Measurements from ENCODE around the gene TRMT1. TPM values are rescaled to one million over a fixed set of nuclear protein-coding genes. Genes with fewer than 3 reads are reported as not detected.

TRMT1 gene
- total and polyA plus RNA-seq, 7 donors: 31.6 to 87.1 (median 42.3) TPM

- intact Hi-C loops (cut with DNase I): no loop called here
- WGBS, 3 donors: 90 to 94% (median 94%) methylated on average over 3 of the region's 3 CpGs
Observed at GRCh38 chr19:13130886-13131490, 14.4 kb upstream of the TRMT1 start.

GRCh38 chr19:13129384-13129783 is 12.8 kb upstream of the TRMT1 start:
- DNase-seq: no peak
- no peaks in the 10 kb centered on the region for H3K4me1 ChIP-seq
- 93 to 98% (median 94%) methylated on average over 9 of the region's 9 CpGs for whole genome bisulfite sequencing, 3 donors
- H3K36me3 ChIP-seq (ENCODE audit: insufficient read depth in 1 of 2, low read depth in 1 of 2): peaks cover 0 to 4% of the 10 kb centered on the region in 2 donors
- no peak overlapping the region for H3K27ac ChIP-seq
- intact Hi-C loops (cut with DNase I): no loop called here
- no peak for ATAC-seq
- no peak for TF ChIP-seq CTCF (IDR thresholded peaks at IDR 0.05)
- no peaks in the 10 kb centered on the region for H3K9me3 ChIP-seq
- no peaks in the 10 kb centered on the region for H3K27me3 ChIP-seq (ENCODE audit: insufficient read depth in 3 of 3, low read length in 2 of 3)
- no peak overlapping the region for H3K4me3 ChIP-seq

More at GRCh38 chr19:13130886-13131490, 14.4 kb upstream of the TRMT1 start:
- no peaks in the 10 kb centered on the region for H3K9me3 ChIP-seq
- no peak for DNase-seq
- no peaks in the 10 kb centered on the region for H3K27me3 ChIP-seq (ENCODE audit: insufficient read depth in 3 of 3, low read length in 2 of 3)
- ATAC-seq: no peak
- no peak overlapping the region for H3K27ac ChIP-seq
- peaks cover 0 to 12% of the 10 kb centered on the region in 2 donors for H3K36me3 ChIP-seq (ENCODE audit: insufficient read depth in 1 of 2, low read depth in 1 of 2)
- no peak overlapping the region for H3K4me3 ChIP-seq
- H3K4me1 ChIP-seq: no peaks in the 10 kb centered on the region
- TF ChIP-seq CTCF (IDR thresholded peaks at IDR 0.05): no peak

GRCh38 chr19:13128583-13128982 is 12.0 kb upstream of the TRMT1 start:
- DNase-seq (no peak), ATAC-seq (no peak)
- H3K4me1 ChIP-seq: no peaks in the 10 kb centered on the region
- no peaks in the 10 kb centered on the region for H3K27me3 ChIP-seq (ENCODE audit: insufficient read depth in 3 of 3, low read length in 2 of 3)
- WGBS, 3 donors: 40 to 57% (median 44%) methylated on average over 1 of the region's 1 CpG
- peaks cover 0 to 7% of the 10 kb centered on the region in 2 donors for H3K36me3 ChIP-seq (ENCODE audit: insufficient read depth in 1 of 2, low read depth in 1 of 2)
- no peaks in the 10 kb centered on the region for H3K9me3 ChIP-seq
- no peak overlapping the region for H3K4me3 ChIP-seq
- intact Hi-C loops (cut with DNase I): no loop called here
- TF ChIP-seq CTCF (IDR thresholded peaks at IDR 0.05): no peak
- H3K27ac ChIP-seq: no peak overlapping the region

GRCh38 chr19:13127811-13128575 is 11.5 kb upstream of the TRMT1 start:
- H3K27ac ChIP-seq: no peak overlapping the region
- intact Hi-C loops (cut with DNase I): no loop called here
- DNase-seq (no peak), ATAC-seq (no peak)
- no peaks in the 10 kb centered on the region for H3K9me3 ChIP-seq
- no peak overlapping the region for H3K4me3 ChIP-seq
- TF ChIP-seq CTCF (IDR thresholded peaks at IDR 0.05): no peak
- peaks cover 0 to 7% of the 10 kb centered on the region in 2 donors for H3K36me3 ChIP-seq (ENCODE audit: insufficient read depth in 1 of 2, low read depth in 1 of 2)
- H3K4me1 ChIP-seq: no peaks in the 10 kb centered on the region
- no peaks in the 10 kb centered on the region for H3K27me3 ChIP-seq (ENCODE audit: insufficient read depth in 3 of 3, low read length in 2 of 3)
- WGBS, 3 donors: 80 to 91% (median 83%) methylated on average over 6 of the region's 6 CpGs
